Measurements from ENCODE around the gene RBPMS2. TPM values are rescaled to one million over a fixed set of nuclear protein-coding genes. Genes with fewer than 3 reads are reported as not detected.

The RBPMS2 gene
- total and polyA plus RNA-seq, 2 donors (not counting 1 experiment from before 2014, with no cell fraction given): 0.18 TPM; not detected in 1

GRCh38 chr15:64691896-64692565, 83.4 kb downstream of the RBPMS2 start:
- Histone ChIP-seq H3K9me3 (ENCODE audit: control insufficient read depth, insufficient read depth, low read depth, low read length) (no peaks in the 10 kb centered on the region), H2AFZ (ENCODE audit: low read length) (no peak overlapping the region), H3K4me2 (ENCODE audit: extremely low read depth, insufficient read depth, low read length) (no peak overlapping the region), H3K9ac (ENCODE audit: insufficient read depth, low read length) (no peak overlapping the region), H3K27me3 (ENCODE audit: control insufficient read depth, insufficient read depth, low read length) (no peaks in the 10 kb centered on the region), H3K79me2 (ENCODE audit: control insufficient read depth, insufficient read depth, low read length) (peaks cover 17% of the 10 kb centered on the region), H3K36me3 (ENCODE audit: control insufficient read depth, insufficient read depth, low read length) (peaks cover 21% of the 10 kb centered on the region), H3K4me3 (replicated peaks in 1 of 4; ENCODE audit: control extremely low read depth in 1 of 4, insufficient read depth in 1 of 4, low read depth in 3 of 4, low read length in 4 of 4) (no peak overlapping the region), H4K20me1 (ENCODE audit: control insufficient read depth, extremely low read depth, insufficient read depth, low read length) (no peaks in the 10 kb centered on the region), H3K4me1 (ENCODE audit: control insufficient read depth, extremely low read depth, insufficient read depth, low read length) (peaks cover 13% of the 10 kb centered on the region), H3K27ac (ENCODE audit: insufficient read depth, low read length) (no peak overlapping the region)
- DNase-seq (ENCODE audit: low read depth in 2 of 2): no peak
- TF ChIP-seq EZH2 (IDR thresholded peaks at IDR 0.05; ENCODE audit: low read length, missing control alignments) (no peak), CTCF (conservative IDR thresholded peaks at IDR 0.05 in 1 of 2, IDR thresholded peaks at IDR 0.05 in 1 of 2; ENCODE audit: low read depth in 1 of 2, low read length in 2 of 2) (no peak)

- TF ChIP-seq EZH2 (IDR thresholded peaks at IDR 0.05; ENCODE audit: low read length, missing control alignments) (no peak), CTCF (conservative IDR thresholded peaks at IDR 0.05 in 1 of 2, IDR thresholded peaks at IDR 0.05 in 1 of 2; ENCODE audit: low read depth in 1 of 2, low read length in 2 of 2) (no peak)
- H3K27me3 ChIP-seq (ENCODE audit: control insufficient read depth, insufficient read depth, low read length): no peaks in the 10 kb centered on the region
- H3K36me3 ChIP-seq (ENCODE audit: control insufficient read depth, insufficient read depth, low read length): peaks cover 21% of the 10 kb centered on the region
- H3K79me2 ChIP-seq (ENCODE audit: control insufficient read depth, insufficient read depth, low read length): peaks cover 11% of the 10 kb centered on the region
- H3K27ac ChIP-seq (ENCODE audit: insufficient read depth, low read length): no peak overlapping the region
- no peak overlapping the region for H3K4me3 ChIP-seq (replicated peaks in 1 of 4; ENCODE audit: control extremely low read depth in 1 of 4, insufficient read depth in 1 of 4, low read depth in 3 of 4, low read length in 4 of 4)
- DNase-seq (ENCODE audit: low read depth in 2 of 2): no peak
- H3K9me3 ChIP-seq (ENCODE audit: control insufficient read depth, insufficient read depth, low read depth, low read length): no peaks in the 10 kb centered on the region
- H4K20me1 ChIP-seq (ENCODE audit: control insufficient read depth, extremely low read depth, insufficient read depth, low read length): no peaks in the 10 kb centered on the region
- no peak overlapping the region for H3K9ac ChIP-seq (ENCODE audit: insufficient read depth, low read length)
- H3K4me2 ChIP-seq (ENCODE audit: extremely low read depth, insufficient read depth, low read length): no peak overlapping the region
- peaks cover 11% of the 10 kb centered on the region for H3K4me1 ChIP-seq (ENCODE audit: control insufficient read depth, extremely low read depth, insufficient read depth, low read length)
- H2AFZ ChIP-seq (ENCODE audit: low read length): no peak overlapping the region
These were observed 84.7 kb downstream of the RBPMS2 start for GRCh38 chr15:64690578-64691296.

- Histone ChIP-seq H3K9me3 (ENCODE audit: control insufficient read depth, insufficient read depth, low read depth, low read length) (no peaks in the 10 kb centered on the region), H3K27ac (ENCODE audit: insufficient read depth, low read length) (no peak overlapping the region), H3K4me1 (ENCODE audit: control insufficient read depth, extremely low read depth, insufficient read depth, low read length) (peaks cover 10% of the 10 kb centered on the region), H3K4me3 (replicated peaks in 1 of 4; ENCODE audit: control extremely low read depth in 1 of 4, insufficient read depth in 1 of 4, low read depth in 3 of 4, low read length in 4 of 4) (no peak overlapping the region), H2AFZ (ENCODE audit: low read length) (no peak overlapping the region), H4K20me1 (ENCODE audit: control insufficient read depth, extremely low read depth, insufficient read depth, low read length) (no peaks in the 10 kb centered on the region), H3K27me3 (ENCODE audit: control insufficient read depth, insufficient read depth, low read length) (no peaks in the 10 kb centered on the region), H3K4me2 (ENCODE audit: extremely low read depth, insufficient read depth, low read length) (no peak overlapping the region), H3K79me2 (ENCODE audit: control insufficient read depth, insufficient read depth, low read length) (peaks cover 9% of the 10 kb centered on the region), H3K36me3 (ENCODE audit: control insufficient read depth, insufficient read depth, low read length) (peaks cover 23% of the 10 kb centered on the region), H3K9ac (ENCODE audit: insufficient read depth, low read length) (no peak overlapping the region)
- TF ChIP-seq CTCF (conservative IDR thresholded peaks at IDR 0.05 in 1 of 2, IDR thresholded peaks at IDR 0.05 in 1 of 2; ENCODE audit: low read depth in 1 of 2, low read length in 2 of 2): no peak
- DNase-seq (ENCODE audit: low read depth in 2 of 2): no peak
These were observed 85.4 kb downstream of the RBPMS2 start for GRCh38 chr15:64690008-64690407.

Other genes with a start within 250 kb of the RBPMS2 start
- 3.1 and 9.4 TPM in 2 replicates for gene PIF1, start 50.1 kb upstream of the RBPMS2 start, total RNA-seq
- gene PIF1, start 50.1 kb upstream of the RBPMS2 start, polyA plus RNA-seq: 5.1 and 5.2 TPM in 2 replicates
- gene PLEKHO2, start 66.3 kb upstream of the RBPMS2 start, total RNA-seq: 70.1 and 163 TPM in 2 replicates
- gene PLEKHO2, start 66.3 kb upstream of the RBPMS2 start, polyA plus RNA-seq: 39.2 and 78.6 TPM in 2 replicates
- 6.7 and 13.2 TPM in 2 replicates for gene ANKDD1A, start 136.3 kb upstream of the RBPMS2 start, total RNA-seq
- 3.2 and 8.2 TPM in 2 replicates for gene ANKDD1A, start 136.3 kb upstream of the RBPMS2 start, polyA plus RNA-seq
- 68.4 and 90.4 TPM in 2 replicates for gene SPG21, start 214.3 kb upstream of the RBPMS2 start, total RNA-seq
- 89.9 and 95.3 TPM in 2 replicates for gene SPG21, start 214.3 kb upstream of the RBPMS2 start, polyA plus RNA-seq